HAP-1 (cell line): ENCODE results near the gene TNFRSF4.

ENCODE experiments used
- DNase-seq, 2 experiments: peaks; one replicate each; pipeline ENCODE4 v3.0.0-alpha.2; 2016 to 2020; ENCODE audit warnings: low spot score in 2 of 2
- H3K27me3 ChIP-seq: fragments of 250-450 bp; sonication (Bioruptor Pico); 2 replicates; pipeline ENCODE4 v1.5.1; 2020; ENCODE audit warnings: low read depth, mild to moderate bottlenecking, moderate library complexity
- H3K36me3 ChIP-seq: fragments of 250-450 bp; sonication (Bioruptor Pico); replicated peaks from 2 replicates; pipeline ENCODE4 v1.5.1; 2020; ENCODE audit warnings: mild to moderate bottlenecking
- H3K4me1 ChIP-seq: fragments of 250-450 bp; sonication (Bioruptor Pico); 2 replicates; pipeline ENCODE4 v1.5.1; 2020; ENCODE audit warnings: mild to moderate bottlenecking
- H3K4me3 ChIP-seq: fragments of 250-450 bp; sonication (Bioruptor Pico); 2 replicates; pipeline ENCODE4 v1.5.1; 2020; ENCODE audit warnings: mild to moderate bottlenecking, moderate library complexity
- H3K9me3 ChIP-seq: fragments of 250-450 bp; sonication (Bioruptor Pico); 2 replicates; pipeline ENCODE4 v1.5.1; 2020; ENCODE audit warnings: mild to moderate bottlenecking, moderate library complexity
- in situ Hi-C: fragments of 300-500 bp; cut with MboI; formaldehyde crosslinking; loops from 3 replicates; pipeline ENCODE4 v1.14.3; 2020; ENCODE audit warnings: low sequenced_read_pairs, inconsistent platforms, mixed read lengths

TNFRSF4 gene

DNA sequence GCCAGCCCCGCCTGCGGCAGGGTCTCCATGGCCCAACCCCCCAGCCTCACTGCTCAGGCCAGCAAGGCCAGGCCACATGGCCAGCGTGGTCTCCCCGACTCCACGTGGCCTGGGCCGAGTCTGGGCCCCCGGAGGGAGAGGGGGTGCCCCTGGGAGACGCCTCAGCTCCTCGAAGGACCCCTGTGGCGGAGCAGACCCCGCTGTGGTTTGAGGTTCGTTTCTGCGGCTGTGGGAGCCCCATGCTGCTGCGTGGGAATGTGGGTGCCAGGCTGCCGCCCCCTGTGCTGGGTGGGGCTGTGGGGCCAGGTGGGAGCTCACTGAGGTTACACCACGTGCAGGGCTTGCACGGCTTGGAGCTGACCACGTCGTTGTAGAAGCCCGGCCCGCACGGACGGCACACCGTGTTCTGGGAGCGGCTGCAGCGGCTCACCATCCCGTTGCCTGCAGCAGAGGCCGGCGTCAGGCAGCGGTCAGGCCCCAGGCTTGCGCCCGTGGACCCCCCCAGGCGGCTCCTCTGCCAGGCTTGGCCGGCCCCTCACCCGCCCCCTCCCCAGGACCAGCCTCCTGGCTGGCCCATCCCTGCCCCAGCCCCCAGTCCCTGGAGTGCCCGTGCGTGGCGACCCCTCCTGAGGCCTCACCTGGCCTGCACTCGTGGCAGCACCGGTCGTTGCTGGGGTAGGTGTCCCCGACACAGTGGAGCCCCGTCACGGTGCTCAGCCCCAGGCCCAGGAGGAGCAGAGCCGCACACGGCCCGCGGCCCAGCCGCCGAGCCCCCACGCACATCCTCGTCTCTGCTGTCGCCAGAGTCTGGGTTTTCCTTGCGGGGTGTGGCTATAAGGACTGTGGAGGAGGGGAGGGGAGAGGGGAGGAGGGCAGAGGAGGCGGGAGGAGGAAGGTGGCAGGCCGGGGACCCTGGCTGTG lies at the start of gene TNFRSF4:
Gene TNFRSF4 (minus strand): TSS at position 809 of the 921 bp plus-strand sequence. CDS start 26 bp downstream, at position 783.
- Histone ChIP-seq H3K4me3 (no peak within 1 kb of the TSS), H3K36me3 (peaks cover 7% of the 10 kb centered on the region), H3K4me1 (no peaks in the 10 kb centered on the region), H3K27me3 (no peaks in the 10 kb centered on the region), H3K9me3 (no peaks in the 10 kb centered on the region)
- no peak for DNase-seq
- in situ Hi-C loops, result no loop called here

GRCh38 chr1:1262758-1263157 lies 48.8 kb upstream of the TNFRSF4 start:
- Histone ChIP-seq H3K4me3 (no peak overlapping the region), H3K36me3 (peaks cover 81% of the 10 kb centered on the region), H3K27me3 (no peaks in the 10 kb centered on the region), H3K9me3 (no peaks in the 10 kb centered on the region), H3K4me1 (no peaks in the 10 kb centered on the region)
- DNase-seq, result no peak
- in situ Hi-C loops, result no loop called here

GRCh38 chr1:1262071-1262470 lies 48.1 kb upstream of the TNFRSF4 start:
- Histone ChIP-seq H3K9me3 (no peaks in the 10 kb centered on the region), H3K4me1 (no peaks in the 10 kb centered on the region), H3K36me3 (peaks cover 74% of the 10 kb centered on the region)

DNA sequence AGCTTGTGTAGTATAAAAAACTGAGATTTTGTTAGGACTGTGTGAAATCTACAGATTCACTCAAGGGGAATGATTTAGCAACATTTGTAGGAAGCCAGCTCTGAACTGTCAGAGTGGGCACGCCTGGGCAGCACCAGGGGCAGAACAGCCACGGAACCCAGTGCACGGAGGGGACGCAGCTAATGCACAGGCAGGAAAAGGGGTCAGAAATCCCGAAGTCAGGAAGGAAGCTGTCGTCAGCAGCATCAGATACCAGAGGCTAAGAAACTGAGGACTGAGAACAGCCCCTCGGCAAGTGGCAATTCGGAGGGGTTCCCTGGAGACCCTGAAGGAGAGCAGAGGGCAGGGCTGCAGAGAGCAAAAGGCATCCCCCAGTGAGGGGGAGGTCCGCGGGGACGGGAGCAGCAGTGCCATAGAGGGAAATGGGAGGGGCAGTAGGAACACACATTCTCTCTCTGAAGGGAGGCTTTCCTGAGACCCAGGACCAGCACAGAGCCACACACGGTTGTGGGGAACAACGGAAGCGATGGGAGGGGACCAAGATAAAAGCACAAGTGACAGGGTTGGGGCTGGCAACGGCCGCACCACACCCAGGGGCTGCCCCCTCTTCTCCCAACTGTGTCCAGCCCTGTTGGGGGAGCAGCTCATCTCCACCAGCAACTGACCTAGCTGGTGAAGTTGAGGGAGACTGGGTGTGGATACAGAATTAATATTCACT lies 47.0 kb upstream of the TNFRSF4 start:
- DNase-seq, result no peak
- no peak overlapping the region for H3K4me3 ChIP-seq
- H3K4me1 ChIP-seq, result no peaks in the 10 kb centered on the region
- no peaks in the 10 kb centered on the region for H3K27me3 ChIP-seq
- H3K9me3 ChIP-seq, result no peaks in the 10 kb centered on the region
- in situ Hi-C loops, result no loop called here
- peaks cover 74% of the 10 kb centered on the region for H3K36me3 ChIP-seq

More at GRCh38 chr1:1262071-1262470, 48.1 kb upstream of the TNFRSF4 start:
- in situ Hi-C loops, result no loop called here
- H3K27me3 ChIP-seq, result no peaks in the 10 kb centered on the region
- DNase-seq, result no peak
- no peak overlapping the region for H3K4me3 ChIP-seq

DNA sequence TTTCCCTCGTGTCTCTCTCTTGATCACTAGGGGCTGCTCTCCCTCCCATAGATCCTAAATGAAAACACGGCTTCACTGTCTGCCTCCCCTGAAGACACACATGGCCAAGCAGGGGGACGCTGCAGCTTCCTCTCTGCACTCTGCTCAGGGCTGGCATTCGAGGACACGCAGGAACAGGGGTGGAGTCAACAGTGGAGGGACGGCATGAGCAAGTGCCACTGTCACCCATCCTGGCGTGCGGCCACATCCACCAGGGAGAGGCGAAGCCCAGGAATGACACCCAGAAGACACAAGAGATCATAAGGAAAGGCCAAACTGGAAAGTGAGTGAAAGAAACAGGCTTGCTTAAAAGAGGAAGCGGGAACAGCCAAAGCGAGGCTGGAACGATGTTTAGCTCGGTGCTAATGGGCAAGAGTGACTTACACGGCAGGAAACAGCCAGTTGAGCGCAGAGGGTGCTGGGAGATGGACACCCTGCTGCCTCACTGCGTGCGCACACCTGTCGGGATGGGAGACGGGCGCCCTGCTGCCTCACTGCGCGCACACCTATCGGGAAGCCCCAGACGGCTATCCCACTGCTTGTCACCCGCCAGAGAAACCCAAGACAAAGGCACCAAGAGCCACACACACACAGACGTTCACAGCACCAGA lies 46.1 kb upstream of the TNFRSF4 start:
- no peaks in the 10 kb centered on the region for H3K27me3 ChIP-seq
- no peaks in the 10 kb centered on the region for H3K9me3 ChIP-seq
- in situ Hi-C loops, result no loop called here
- no peaks in the 10 kb centered on the region for H3K4me1 ChIP-seq
- peaks cover 74% of the 10 kb centered on the region for H3K36me3 ChIP-seq
- DNase-seq, result no peak
- H3K4me3 ChIP-seq, result no peak overlapping the region

DNA sequence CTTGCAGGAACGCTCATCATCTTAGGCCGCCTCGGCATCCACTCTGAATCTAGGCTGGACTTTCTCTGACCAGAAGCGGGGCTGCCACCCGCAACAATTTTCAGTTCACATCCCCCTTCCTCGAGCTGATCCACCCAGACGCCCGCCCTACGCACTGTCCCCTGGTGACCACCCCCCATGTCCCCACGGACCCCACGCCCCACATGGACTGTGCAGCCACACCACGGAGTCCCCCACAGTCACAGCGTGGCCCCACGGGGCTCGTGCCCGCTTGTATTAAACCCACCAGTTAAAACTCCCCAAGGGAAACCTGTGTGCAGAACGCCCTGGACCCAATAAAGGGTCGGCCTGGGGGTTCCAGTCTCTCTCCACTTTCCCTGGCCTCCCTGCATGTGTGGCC lies 45.6 kb upstream of the TNFRSF4 start:
- DNase-seq, result no peak
- in situ Hi-C loops, result no loop called here
- no peak overlapping the region for H3K4me3 ChIP-seq
- H3K36me3 ChIP-seq, result peaks cover 74% of the 10 kb centered on the region
- no peaks in the 10 kb centered on the region for H3K4me1 ChIP-seq
- H3K27me3 ChIP-seq, result no peaks in the 10 kb centered on the region
- H3K9me3 ChIP-seq, result no peaks in the 10 kb centered on the region

DNA sequence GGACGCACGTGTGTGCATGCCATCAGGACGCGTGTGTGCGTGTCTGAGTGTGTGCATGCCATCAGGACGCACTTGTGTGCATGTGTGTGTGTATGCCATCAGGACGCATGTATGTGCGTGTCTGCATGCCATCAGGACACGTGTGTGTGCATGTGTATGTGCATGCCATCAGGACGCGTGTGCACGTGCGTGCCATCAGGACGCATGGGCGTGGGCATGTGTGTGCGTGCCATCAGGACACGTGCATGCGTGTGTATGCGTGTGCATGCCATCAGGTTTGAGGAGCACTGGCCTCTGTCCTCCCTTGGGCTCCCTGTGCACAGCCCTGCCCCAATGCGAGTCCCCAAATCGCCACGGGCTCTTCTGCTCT lies 45.2 kb upstream of the TNFRSF4 start:
- DNase-seq, result no peak
- no peak overlapping the region for H3K4me3 ChIP-seq
- in situ Hi-C loops, result no loop called here
- H3K9me3 ChIP-seq, result no peaks in the 10 kb centered on the region
- H3K27me3 ChIP-seq, result no peaks in the 10 kb centered on the region
- H3K4me1 ChIP-seq, result no peaks in the 10 kb centered on the region
- H3K36me3 ChIP-seq, result peaks cover 72% of the 10 kb centered on the region

DNA sequence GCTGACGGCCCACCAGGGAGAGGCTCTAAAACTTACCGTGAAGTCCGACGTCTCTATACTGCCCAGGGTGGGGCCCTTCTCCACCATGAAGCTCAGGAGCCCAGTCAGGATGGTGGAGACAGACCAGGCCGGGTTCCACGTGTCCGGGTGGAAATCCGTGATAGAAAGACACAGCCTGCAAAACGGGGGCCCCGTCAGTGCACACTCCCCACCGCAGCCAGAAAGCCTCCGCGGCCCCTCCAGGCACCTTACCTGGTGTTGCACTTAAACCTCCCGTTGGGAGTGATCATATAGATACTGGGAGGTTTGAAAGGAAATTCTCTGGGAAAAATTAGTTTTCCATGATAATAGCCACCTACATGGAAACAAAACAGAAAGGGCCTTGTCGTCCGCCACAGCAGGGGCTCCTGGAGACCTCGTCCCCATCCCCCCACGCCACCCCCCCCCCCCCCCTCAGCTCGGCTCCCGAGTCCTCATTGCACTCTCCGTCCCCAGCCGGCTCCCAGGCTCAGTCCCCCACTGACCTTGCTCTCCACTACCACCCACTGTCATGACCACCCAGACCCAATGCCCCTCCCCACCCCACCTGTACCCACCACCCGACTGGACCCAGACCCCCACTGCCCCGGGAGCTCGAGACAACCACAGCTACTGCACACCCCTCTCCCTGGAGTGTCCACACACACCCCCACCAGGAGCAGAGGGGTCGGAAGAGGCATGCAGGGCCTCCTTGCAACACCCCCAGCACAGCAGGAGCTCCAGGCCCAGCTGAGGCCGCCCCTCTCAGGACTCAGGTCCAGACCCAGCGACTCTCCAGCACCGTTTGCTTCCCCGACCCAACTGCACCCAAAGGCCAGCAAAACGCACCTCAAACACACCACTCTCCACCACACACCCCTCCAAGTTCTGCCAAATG lies 43.3 kb upstream of the TNFRSF4 start:
- H3K4me3 ChIP-seq, result no peak overlapping the region
- peak in 1 of 2 experiments; percentile 7 for DNase-seq
- no peaks in the 10 kb centered on the region for H3K27me3 ChIP-seq
- no peaks in the 10 kb centered on the region for H3K9me3 ChIP-seq
- H3K36me3 ChIP-seq, result peaks cover 70% of the 10 kb centered on the region
- no peaks in the 10 kb centered on the region for H3K4me1 ChIP-seq
- in situ Hi-C loops, result no loop called here

GRCh38 chr1:1255611-1256010 lies 41.7 kb upstream of the TNFRSF4 start:
- peaks cover 60% of the 10 kb centered on the region for H3K36me3 ChIP-seq
- DNase-seq, result no peak
- H3K4me3 ChIP-seq, result no peak overlapping the region
- in situ Hi-C loops, result no loop called here
- H3K9me3 ChIP-seq, result no peaks in the 10 kb centered on the region
- H3K27me3 ChIP-seq, result no peaks in the 10 kb centered on the region
- no peaks in the 10 kb centered on the region for H3K4me1 ChIP-seq

GRCh38 chr1:1255078-1255477 lies 41.1 kb upstream of the TNFRSF4 start:
- no peaks in the 10 kb centered on the region for H3K9me3 ChIP-seq
- peaks cover 55% of the 10 kb centered on the region for H3K36me3 ChIP-seq
- in situ Hi-C loops, result no loop called here
- H3K27me3 ChIP-seq, result no peaks in the 10 kb centered on the region
- no peaks in the 10 kb centered on the region for H3K4me1 ChIP-seq
- no peak for DNase-seq
- no peak overlapping the region for H3K4me3 ChIP-seq

DNA sequence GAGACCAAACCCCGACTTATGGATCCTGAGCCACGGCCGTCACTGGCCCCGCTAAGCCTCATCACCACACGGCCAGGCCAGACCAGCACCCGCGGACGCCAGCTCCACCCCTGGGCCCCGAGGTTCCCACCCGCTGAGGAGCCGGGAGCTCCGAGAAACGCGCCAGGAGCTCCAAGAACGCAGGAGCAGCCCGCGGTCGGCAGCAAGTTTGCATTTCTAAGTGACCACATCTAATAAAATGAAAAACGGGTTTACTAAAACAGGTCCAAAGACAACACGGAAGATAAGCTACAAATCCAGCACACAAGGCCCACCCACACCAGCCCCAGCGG lies 40.7 kb upstream of the TNFRSF4 start:
- H3K4me1 ChIP-seq, result no peaks in the 10 kb centered on the region
- H3K9me3 ChIP-seq, result no peaks in the 10 kb centered on the region
- DNase-seq, result no peak
- H3K27me3 ChIP-seq, result no peaks in the 10 kb centered on the region
- peaks cover 53% of the 10 kb centered on the region for H3K36me3 ChIP-seq
- in situ Hi-C loops, result no loop called here
- no peak overlapping the region for H3K4me3 ChIP-seq

GRCh38 chr1:1253972-1254666 lies 40.2 kb upstream of the TNFRSF4 start:
- peaks cover 50% of the 10 kb centered on the region for H3K36me3 ChIP-seq
- no peak for DNase-seq
- no peaks in the 10 kb centered on the region for H3K9me3 ChIP-seq
- in situ Hi-C loops, result no loop called here
- no peaks in the 10 kb centered on the region for H3K4me1 ChIP-seq
- H3K27me3 ChIP-seq, result no peaks in the 10 kb centered on the region
- no peak overlapping the region for H3K4me3 ChIP-seq

GRCh38 chr1:1253314-1253713 lies 39.4 kb upstream of the TNFRSF4 start:
- Histone ChIP-seq H3K36me3 (peaks cover 42% of the 10 kb centered on the region), H3K27me3 (no peaks in the 10 kb centered on the region), H3K4me1 (no peaks in the 10 kb centered on the region), H3K4me3 (no peak overlapping the region), H3K9me3 (no peaks in the 10 kb centered on the region)
- no peak for DNase-seq
- in situ Hi-C loops, result no loop called here
